K562 (cell line): ENCODE measurements around the gene FCHSD1. TPM values are rescaled to one million over a fixed set of nuclear protein-coding genes. Genes with fewer than 3 reads are reported as not detected.

Experiments
- ARNT ChIP-seq, 2 experiments: fragments of 450-650 bp; IDR thresholded peaks; 2 replicates each; pipeline ENCODE4 v1.6.1; 2016; ENCODE audit warnings: mild to moderate bottlenecking in 1 of 2
- GATAD2B ChIP-seq: fragments of 450-650 bp; IDR thresholded peaks from 2 replicates; pipeline ENCODE4 v1.6.1; 2017; ENCODE audit warnings: mild to moderate bottlenecking, borderline replicate concordance
- MTA2 ChIP-seq: fragments of 450-650 bp; IDR thresholded peaks from 2 replicates; pipeline ENCODE4 v1.6.1; 2016; ENCODE audit warnings: low read depth
- XRCC3 ChIP-seq: fragments of 450-650 bp; IDR thresholded peaks from 2 replicates; pipeline ENCODE4 v1.6.1; 2017; ENCODE audit warnings: mild to moderate bottlenecking, moderate library complexity
- polyA plus RNA-seq, 8 experiments: library from polyadenylated mRNA; depleted of rRNA in 4 of 8; stranded (reverse) in 5 of 8; unstranded in 3 of 8; fragments of >200 nt; fragmentation: Nextera tagmentation in 2 of 8; fragmentation: Illumina TruSeq in 1 of 8; extraction: Ambion mirVana in 2 of 8; extraction: Trizol in 1 of 8; gene quantifications; 2 replicates each; pipeline versions ENCODE4 v1.2.1 to v1.2.3, GENCODE V29; 2011 to 2014; ENCODE audit warnings: inconsistent platforms in 1 of 8, missing spikeins in 1 of 8
- total RNA-seq, 7 experiments: library from RNA; depleted of rRNA in 6 of 7; stranded (reverse); fragments of >200 nt in 6 of 7; fragmentation: Illumina TruSeq in 2 of 7; extraction: Trizol in 2 of 7; gene quantifications; 2 replicates each; pipeline versions ENCODE4 v1.2.1 to v1.2.3, GENCODE V29; 2011 to 2021; ENCODE audit warnings: low replicate concordance in 1 of 7
- TF ChIP-seq, protein P1 (sequence below): fragments of 200-800 bp; sonication (Bioruptor generic); IDR thresholded peaks from 2 replicates; pipeline ENCODE4 v1.6.1; 2016; ENCODE audit warnings: missing genetic modification characterization, missing compliant biosample characterization

FCHSD1 gene
- total and polyA plus RNA-seq, 9 of the 15 experiments (the other 6 are each of a cell fraction or from before 2014, with no cell fraction given): 0.35 to 37.5 (median 13.6) TPM

- TF ChIP-seq GATAD2B (no peak), ARNT (IDR thresholded peaks at IDR 0.05) (no peak), MTA2 (no peak), XRCC3 (no peak)
- TF ChIP-seq, protein P1, sequence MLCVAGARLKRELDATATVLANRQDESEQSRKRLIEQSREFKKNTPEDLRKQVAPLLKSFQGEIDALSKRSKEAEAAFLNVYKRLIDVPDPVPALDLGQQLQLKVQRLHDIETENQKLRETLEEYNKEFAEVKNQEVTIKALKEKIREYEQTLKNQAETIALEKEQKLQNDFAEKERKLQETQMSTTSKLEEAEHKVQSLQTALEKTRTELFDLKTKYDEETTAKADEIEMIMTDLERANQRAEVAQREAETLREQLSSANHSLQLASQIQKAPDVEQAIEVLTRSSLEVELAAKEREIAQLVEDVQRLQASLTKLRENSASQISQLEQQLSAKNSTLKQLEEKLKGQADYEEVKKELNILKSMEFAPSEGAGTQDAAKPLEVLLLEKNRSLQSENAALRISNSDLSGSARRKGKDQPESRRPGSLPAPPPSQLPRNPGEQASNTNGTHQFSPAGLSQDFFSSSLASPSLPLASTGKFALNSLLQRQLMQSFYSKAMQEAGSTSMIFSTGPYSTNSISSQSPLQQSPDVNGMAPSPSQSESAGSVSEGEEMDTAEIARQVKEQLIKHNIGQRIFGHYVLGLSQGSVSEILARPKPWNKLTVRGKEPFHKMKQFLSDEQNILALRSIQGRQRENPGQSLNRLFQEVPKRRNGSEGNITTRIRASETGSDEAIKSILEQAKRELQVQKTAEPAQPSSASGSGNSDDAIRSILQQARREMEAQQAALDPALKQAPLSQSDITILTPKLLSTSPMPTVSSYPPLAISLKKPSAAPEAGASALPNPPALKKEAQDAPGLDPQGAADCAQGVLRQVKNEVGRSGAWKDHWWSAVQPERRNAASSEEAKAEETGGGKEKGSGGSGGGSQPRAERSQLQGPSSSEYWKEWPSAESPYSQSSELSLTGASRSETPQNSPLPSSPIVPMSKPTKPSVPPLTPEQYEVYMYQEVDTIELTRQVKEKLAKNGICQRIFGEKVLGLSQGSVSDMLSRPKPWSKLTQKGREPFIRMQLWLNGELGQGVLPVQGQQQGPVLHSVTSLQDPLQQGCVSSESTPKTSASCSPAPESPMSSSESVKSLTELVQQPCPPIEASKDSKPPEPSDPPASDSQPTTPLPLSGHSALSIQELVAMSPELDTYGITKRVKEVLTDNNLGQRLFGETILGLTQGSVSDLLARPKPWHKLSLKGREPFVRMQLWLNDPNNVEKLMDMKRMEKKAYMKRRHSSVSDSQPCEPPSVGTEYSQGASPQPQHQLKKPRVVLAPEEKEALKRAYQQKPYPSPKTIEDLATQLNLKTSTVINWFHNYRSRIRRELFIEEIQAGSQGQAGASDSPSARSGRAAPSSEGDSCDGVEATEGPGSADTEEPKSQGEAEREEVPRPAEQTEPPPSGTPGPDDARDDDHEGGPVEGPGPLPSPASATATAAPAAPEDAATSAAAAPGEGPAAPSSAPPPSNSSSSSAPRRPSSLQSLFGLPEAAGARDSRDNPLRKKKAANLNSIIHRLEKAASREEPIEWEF: no peak
Observed at GRCh38 chr5:141598391-141599345, 52.5 kb downstream of the FCHSD1 start (continued).
